GM18873 (cell line): ENCODE results near the gene RGS17.
"Not testable (repeated sequence)": the region's sequence is repeated elsewhere in the genome, so short reads cannot be mapped to it uniquely, and the experiment has no call there.

Experiments used
- ATAC-seq: cut with Tn5 transposase; IDR thresholded peaks from one replicate; pipeline ENCODE4 v1.9.1; 2021; ENCODE audit warnings: mild to moderate bottlenecking, moderate library complexity, moderate number of reproducible peaks; ENCODE audit not compliant: unreplicated experiment, low FRiP score

RGS17 gene

GRCh38 chr6:153131037-153131981 lies at the start of gene RGS17:
TSS of gene RGS17 (minus strand) at chr6:153131282. CDS start at chr6:153044018, 87,264 bp downstream.
- peak; percentile 46 for ATAC-seq

- ATAC-seq: no peak
These were observed 41.7 kb upstream of the RGS17 start for GRCh38 chr6:153172815-153173214.

GRCh38 chr6:153170511-153170910 lies 39.4 kb upstream of the RGS17 start:
- no peak for ATAC-seq

GRCh38 chr6:153167907-153168306 lies 36.8 kb upstream of the RGS17 start:
- ATAC-seq: no peak

GRCh38 chr6:153167061-153167891 lies 36.2 kb upstream of the RGS17 start:
- ATAC-seq: no peak

GRCh38 chr6:153162646-153163045 lies 31.6 kb upstream of the RGS17 start:
- no peak for ATAC-seq

GRCh38 chr6:153162172-153162571 lies 31.1 kb upstream of the RGS17 start:
- ATAC-seq: no peak

GRCh38 chr6:153160221-153160620 lies 29.1 kb upstream of the RGS17 start:
- ATAC-seq: no peak

- ATAC-seq: no peak
These were observed 19.8 kb upstream of the RGS17 start for GRCh38 chr6:153150752-153151440.

- no peak for ATAC-seq
These were observed 19.3 kb upstream of the RGS17 start for GRCh38 chr6:153150371-153150751.

- ATAC-seq: no peak
These were observed 18.8 kb upstream of the RGS17 start for GRCh38 chr6:153149891-153150290.

GRCh38 chr6:153146413-153146812 lies 15.3 kb upstream of the RGS17 start:
- no peak for ATAC-seq

- no peak for ATAC-seq
These were observed 14.5 kb upstream of the RGS17 start for GRCh38 chr6:153145591-153145990.

- ATAC-seq: no peak
These were observed 12.1 kb upstream of the RGS17 start for GRCh38 chr6:153143200-153143599.

- no peak for ATAC-seq
These were observed 9.2 kb upstream of the RGS17 start for GRCh38 chr6:153140299-153140698.

GRCh38 chr6:153138930-153139329 lies 7.8 kb upstream of the RGS17 start:
- ATAC-seq: no peak

GRCh38 chr6:153135681-153136080 lies 4.6 kb upstream of the RGS17 start:
- ATAC-seq: no peak

GRCh38 chr6:153133667-153134066 lies 2.6 kb upstream of the RGS17 start:
- not testable (repeated sequence) for ATAC-seq

- ATAC-seq: no peak
These were observed 506 bp downstream of the RGS17 start for GRCh38 chr6:153130515-153131036.

GRCh38 chr6:153129873-153130514 lies 1.1 kb downstream of the RGS17 start:
- no peak for ATAC-seq
